PC-9 (cell line): ENCODE measurements around the gene GRM7. TPM values are rescaled to one million over a fixed set of nuclear protein-coding genes. Genes with fewer than 3 reads are reported as not detected.

ENCODE experiments used
- BruUV-seq: library from RNA; stranded (reverse); fragments of 400-500 nt; replicated peaks from 2 replicates; lab custom pipeline; 2021; lab: Mats Ljungman, UMichigan
- CTCF ChIA-PET: fragments of 300-600 bp; sonication (Branson Sonifier 250); formaldehyde crosslinking; loops from one replicate; lab custom pipeline; 2022; ENCODE audit warnings: antibody characterized with exemption; lab: Charles Lee
- POLR2A ChIA-PET: fragments of 300-600 bp; sonication (Branson Sonifier 250); formaldehyde crosslinking; loops from one replicate; lab custom pipeline; 2022; ENCODE audit warnings: antibody characterized with exemption; ENCODE audit not compliant: unreplicated experiment; lab: Charles Lee
- DNase-seq, 2 experiments: peaks; one replicate each; pipeline versions ENCODE4 v3.0.0 to v3.0.0-alpha.2; 2015 to 2022; ENCODE audit warnings: mixed read lengths in 1 of 2
- H2AFZ ChIP-seq: fragments of 200-600 bp; sonication (generic); 2 replicates; pipeline ENCODE4 v1.8.1; 2017; ENCODE audit warnings: antibody characterized with exemption
- H3F3A ChIP-seq: fragments of 200-600 bp; sonication (generic); 2 replicates; pipeline ENCODE4 v1.8.1; 2017; ENCODE audit warnings: antibody characterized with exemption, mild to moderate bottlenecking, low read depth; ENCODE audit not compliant: insufficient read depth
- H3K27ac ChIP-seq: fragments of 200-600 bp; sonication (generic); 2 replicates; pipeline ENCODE4 v1.6.1; 2016; ENCODE audit warnings: mixed run types
- H3K27me3 ChIP-seq: fragments of 200-600 bp; sonication (generic); 2 replicates; pipeline ENCODE4 v1.6.1; 2016; ENCODE audit warnings: low read depth, mixed run types; ENCODE audit not compliant: insufficient read depth
- H3K36me3 ChIP-seq: fragments of 200-600 bp; sonication (generic); 2 replicates; pipeline ENCODE4 v1.6.1; 2016; ENCODE audit warnings: low read depth, mixed run types
- H3K4me1 ChIP-seq: fragments of 200-600 bp; sonication (generic); replicated peaks from 2 replicates; pipeline ENCODE4 v1.6.1; 2016; ENCODE audit warnings: mixed run types; ENCODE audit not compliant: insufficient read depth
- H3K4me2 ChIP-seq: fragments of 200-600 bp; sonication (generic); 2 replicates; pipeline ENCODE4 v1.6.1; 2017; ENCODE audit warnings: mixed run types
- H3K4me3 ChIP-seq: fragments of 200-600 bp; sonication (generic); 2 replicates; pipeline ENCODE4 v1.6.1; 2016; ENCODE audit warnings: mixed run types
- H3K79me2 ChIP-seq: fragments of 200-600 bp; sonication (generic); 2 replicates; pipeline ENCODE4 v1.6.1; 2017; ENCODE audit warnings: low read depth, mixed run types
- H3K9me2 ChIP-seq: fragments of 200-600 bp; sonication (generic); 2 replicates; pipeline ENCODE4 v1.8.1; 2017; ENCODE audit warnings: mild to moderate bottlenecking; ENCODE audit not compliant: insufficient read depth
- H3K9me3 ChIP-seq: fragments of 200-600 bp; sonication (generic); 2 replicates; pipeline ENCODE4 v1.8.1; 2016; ENCODE audit warnings: low read depth; ENCODE audit not compliant: insufficient read depth
- H4K20me1 ChIP-seq: fragments of 200-600 bp; sonication (generic); 2 replicates; pipeline ENCODE4 v1.8.1; 2017; ENCODE audit not compliant: insufficient read depth
- EZH2 ChIP-seq: fragments of 200-600 bp; sonication (generic); IDR thresholded peaks from 2 replicates; pipeline ENCODE4 v1.8.0; 2017; ENCODE audit warnings: antibody characterized with exemption, low read depth
- intact Hi-C: fragments of 100-400 bp; cut with micrococcal nuclease; formaldehyde crosslinking; loops from one replicate; pipeline ENCODE4 v1.10.0; 2022; ENCODE audit not compliant: unreplicated experiment
- total RNA-seq: library from RNA; stranded (reverse); gene quantifications from 2 replicates; pipeline ENCODE4 v1.2.3, GENCODE V29; 2021
- TF ChIP-seq, protein P1 (sequence below): fragments of 200-600 bp; sonication (generic); conservative IDR thresholded peaks from 2 replicates; pipeline ENCODE4 v1.6.1; 2017; ENCODE audit warnings: mixed run types, antibody characterized with exemption, mild to moderate bottlenecking, moderate library complexity

Gene GRM7
- total RNA-seq, 1 experiment from 2014 or later = not detected

- H3K4me2 ChIP-seq = no peak overlapping the region
- intact Hi-C loops = no loop called here
- TF ChIP-seq, protein P1, sequence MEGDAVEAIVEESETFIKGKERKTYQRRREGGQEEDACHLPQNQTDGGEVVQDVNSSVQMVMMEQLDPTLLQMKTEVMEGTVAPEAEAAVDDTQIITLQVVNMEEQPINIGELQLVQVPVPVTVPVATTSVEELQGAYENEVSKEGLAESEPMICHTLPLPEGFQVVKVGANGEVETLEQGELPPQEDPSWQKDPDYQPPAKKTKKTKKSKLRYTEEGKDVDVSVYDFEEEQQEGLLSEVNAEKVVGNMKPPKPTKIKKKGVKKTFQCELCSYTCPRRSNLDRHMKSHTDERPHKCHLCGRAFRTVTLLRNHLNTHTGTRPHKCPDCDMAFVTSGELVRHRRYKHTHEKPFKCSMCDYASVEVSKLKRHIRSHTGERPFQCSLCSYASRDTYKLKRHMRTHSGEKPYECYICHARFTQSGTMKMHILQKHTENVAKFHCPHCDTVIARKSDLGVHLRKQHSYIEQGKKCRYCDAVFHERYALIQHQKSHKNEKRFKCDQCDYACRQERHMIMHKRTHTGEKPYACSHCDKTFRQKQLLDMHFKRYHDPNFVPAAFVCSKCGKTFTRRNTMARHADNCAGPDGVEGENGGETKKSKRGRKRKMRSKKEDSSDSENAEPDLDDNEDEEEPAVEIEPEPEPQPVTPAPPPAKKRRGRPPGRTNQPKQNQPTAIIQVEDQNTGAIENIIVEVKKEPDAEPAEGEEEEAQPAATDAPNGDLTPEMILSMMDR = no peak
- no peak for TF ChIP-seq EZH2
Observed at GRCh38 chr3:7271631-7272030, 410.7 kb downstream of the GRM7 start.

DNA sequence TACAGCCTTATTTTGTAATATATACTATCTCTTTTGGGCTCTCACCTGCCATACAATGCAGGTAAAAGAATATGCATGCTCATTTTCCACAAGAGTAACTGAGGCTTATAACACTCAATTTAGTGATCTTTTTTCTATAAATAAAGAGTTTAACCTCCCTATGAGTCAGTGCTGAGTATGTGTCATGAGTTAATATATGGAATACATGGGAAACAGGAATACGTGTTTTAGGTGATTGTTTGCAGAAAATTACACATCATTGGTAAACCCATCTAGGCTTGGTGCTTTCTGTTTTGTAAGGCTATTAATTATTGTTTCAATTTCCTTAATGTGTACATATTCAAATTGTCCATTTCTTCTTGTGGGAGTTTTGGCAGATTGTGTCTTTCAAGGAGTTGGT is 411.3 kb downstream of the GRM7 start:
- H3K4me3 ChIP-seq = no peak overlapping the region
- H4K20me1 ChIP-seq = no peaks in the 10 kb centered on the region
- no peaks in the 10 kb centered on the region for H3K4me1 ChIP-seq
- no peaks in the 10 kb centered on the region for H3K9me3 ChIP-seq
- ChIA-PET POLR2A (no interaction called here), CTCF (no interaction called here)
- H3K27ac ChIP-seq = no peak overlapping the region
- intact Hi-C loops = no loop called here
- no peaks in the 10 kb centered on the region for H3K79me2 ChIP-seq
- no peaks in the 10 kb centered on the region for H3F3A ChIP-seq
- H2AFZ ChIP-seq = no peak overlapping the region
- TF ChIP-seq EZH2 = no peak
- TF ChIP-seq, protein P1 = no peak
- H3K9me2 ChIP-seq = no peaks in the 10 kb centered on the region
- no peaks in the 10 kb centered on the region for H3K36me3 ChIP-seq
- BruUV-seq = no TSS peak
- DNase-seq = no peak
- no peak overlapping the region for H3K4me2 ChIP-seq
- H3K27me3 ChIP-seq = no peaks in the 10 kb centered on the region

More at GRCh38 chr3:7271631-7272030, 410.7 kb downstream of the GRM7 start:
- DNase-seq = no peak
- Histone ChIP-seq H3K36me3 (no peaks in the 10 kb centered on the region), H3K27me3 (no peaks in the 10 kb centered on the region), H3K27ac (no peak overlapping the region), H4K20me1 (no peaks in the 10 kb centered on the region), H3K4me3 (no peak overlapping the region), H2AFZ (no peak overlapping the region), H3K9me3 (no peaks in the 10 kb centered on the region), H3K79me2 (no peaks in the 10 kb centered on the region), H3K9me2 (no peaks in the 10 kb centered on the region), H3K4me1 (no peaks in the 10 kb centered on the region), H3F3A (no peaks in the 10 kb centered on the region)
- CTCF ChIA-PET = no interaction called here
- no TSS peak for BruUV-seq
- POLR2A ChIA-PET = interaction anchor here (0.7 kb wide), 1 partner anchor 1353 kb away, joined by 3 read pairs; no protein-coding TSS in a partner anchor

DNA sequence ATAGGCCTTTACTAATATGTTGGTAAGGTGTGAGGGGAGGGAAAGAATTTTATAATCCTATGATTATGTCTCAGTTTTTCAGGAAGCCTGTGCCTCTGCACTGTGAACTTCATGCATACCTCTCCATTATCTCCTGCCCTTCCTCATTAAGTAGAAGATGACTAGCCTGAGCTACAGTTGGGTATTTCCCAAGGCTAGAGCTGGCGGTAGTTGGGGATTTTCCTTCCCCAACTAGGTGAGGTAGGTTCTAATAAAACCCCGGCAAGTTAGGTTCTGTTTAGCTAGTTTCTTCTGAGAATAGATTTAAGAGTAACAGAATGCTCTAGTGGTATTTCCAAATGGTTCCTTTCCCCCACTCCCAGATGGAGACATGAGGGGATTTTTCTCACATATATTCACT is 414.5 kb downstream of the GRM7 start:
- CTCF ChIA-PET = no interaction called here
- no peaks in the 10 kb centered on the region for H3K79me2 ChIP-seq

More for the DNA sequence above, 414.5 kb downstream of the GRM7 start:
- no peak for DNase-seq
- intact Hi-C loops = no loop called here
- TF ChIP-seq EZH2 = no peak
- TF ChIP-seq, protein P1 = no peak
- Histone ChIP-seq H3K9me2 (no peaks in the 10 kb centered on the region), H3F3A (no peaks in the 10 kb centered on the region), H3K9me3 (no peaks in the 10 kb centered on the region), H3K4me3 (no peak overlapping the region), H3K27ac (no peak overlapping the region), H3K4me2 (no peak overlapping the region), H3K4me1 (no peaks in the 10 kb centered on the region), H4K20me1 (no peaks in the 10 kb centered on the region), H3K36me3 (no peaks in the 10 kb centered on the region), H2AFZ (no peak overlapping the region), H3K27me3 (peaks cover under 1% of the 10 kb centered on the region; the same call in 1 of the 2 replicates)
- BruUV-seq = no TSS peak
- POLR2A ChIA-PET = no interaction called here
